IPS DF 6.9 (cell line): Measurements from ENCODE around the gene MRPL39.

Experiments used
- DNase-seq: peaks from one replicate; pipeline ENCODE4 v3.0.0-alpha.2; 2013; ENCODE audit warnings: low read depth, low spot score
- H3K27ac ChIP-seq: one replicate; pipeline ENCODE4 v1.5.1; 2013; ENCODE audit warnings: low read length, control low read depth
- H3K27me3 ChIP-seq: 2 replicates; pipeline ENCODE4 v1.6.1; 2013; ENCODE audit warnings: mild to moderate bottlenecking, low read length; ENCODE audit not compliant: control insufficient read depth, insufficient read depth
- H3K36me3 ChIP-seq: 2 replicates; pipeline ENCODE4 v1.6.1; 2013; ENCODE audit warnings: low read length; ENCODE audit not compliant: control insufficient read depth, insufficient read depth
- H3K4me1 ChIP-seq: 2 replicates; pipeline ENCODE4 v1.6.1; 2013; ENCODE audit warnings: low read length; ENCODE audit not compliant: control insufficient read depth, insufficient read depth
- H3K4me3 ChIP-seq: 2 replicates; pipeline ENCODE4 v1.5.1; 2013; ENCODE audit warnings: mild to moderate bottlenecking, low read length
- H3K9me3 ChIP-seq: 2 replicates; pipeline ENCODE4 v1.6.1; 2013; ENCODE audit warnings: low read length, inconsistent platforms; ENCODE audit not compliant: control insufficient read depth, insufficient read depth
- WGBS: extraction: QIAGEN DNeasy Blood & Tissue Kit; methylation state at CpG from one replicate; pipeline ENCODE4 v1.1.7; 2013; ENCODE audit warnings: mixed read lengths, missing lambda C conversion rate; ENCODE audit not compliant: insufficient read length, insufficient coverage; 5-methylcytosine and 5-hydroxymethylcytosine counted together

The MRPL39 gene

DNA sequence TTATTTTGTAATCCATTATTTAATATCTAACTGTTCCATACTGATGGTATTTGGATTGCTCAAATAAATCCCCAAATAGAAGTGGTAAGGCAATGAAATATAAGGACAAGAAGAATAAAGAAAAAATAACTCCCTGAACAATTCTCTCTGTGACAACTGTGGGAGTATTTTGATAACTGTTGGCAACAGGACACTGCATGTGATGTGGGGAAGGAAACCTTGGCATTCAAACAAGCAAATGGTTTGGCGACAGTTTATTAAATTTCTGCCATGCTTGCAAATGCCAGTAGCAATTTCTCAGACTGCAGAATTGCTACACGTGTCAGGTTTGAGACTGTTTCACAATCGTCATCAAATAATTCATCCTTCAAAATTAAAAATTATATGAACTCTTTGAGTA, 8.6 kb upstream of the MRPL39 start:
- H3K4me3 ChIP-seq = no peak overlapping the region
- H3K36me3 ChIP-seq = no peaks in the 10 kb centered on the region
- no peaks in the 10 kb centered on the region for H3K4me1 ChIP-seq
- H3K27ac ChIP-seq = no peak overlapping the region
- 100% methylated on average over 1 of the region's 3 CpGs for WGBS
- no peak for DNase-seq
- no peaks in the 10 kb centered on the region for H3K27me3 ChIP-seq
- H3K9me3 ChIP-seq = no peaks in the 10 kb centered on the region

DNA sequence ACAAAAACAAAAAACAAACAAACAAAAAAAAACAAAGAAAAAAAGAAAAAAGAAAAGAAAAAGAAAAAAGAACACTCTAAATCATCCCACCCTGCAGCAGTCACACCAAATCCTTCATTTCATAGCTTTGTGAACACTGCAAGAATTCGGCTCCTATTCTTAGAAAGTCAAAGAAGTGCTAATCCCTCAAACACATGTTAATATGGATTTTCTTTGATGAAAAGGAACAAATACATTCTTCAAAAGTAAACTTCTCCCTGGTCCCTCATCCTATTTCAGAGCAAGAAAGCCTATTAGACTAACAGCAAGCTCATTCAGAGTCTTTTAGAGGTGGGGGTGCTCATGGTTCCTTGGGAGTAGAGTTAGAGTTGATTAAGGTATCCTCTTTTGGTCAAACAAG, 7.2 kb upstream of the MRPL39 start:
- Histone ChIP-seq H3K36me3 (no peaks in the 10 kb centered on the region), H3K27ac (no peak overlapping the region), H3K9me3 (no peaks in the 10 kb centered on the region), H3K4me1 (no peaks in the 10 kb centered on the region), H3K4me3 (no peak overlapping the region), H3K27me3 (no peaks in the 10 kb centered on the region)
- DNase-seq = no peak
- no CpG with 5 or more reads among the region's 1 CpG for WGBS

GRCh38 chr21:25608044-25608737, 910 bp upstream of the MRPL39 start:
- Histone ChIP-seq H3K4me3 (peak overlapping the region; percentile 74; the same call in 1 of the 2 replicates), H3K36me3 (no peaks in the 10 kb centered on the region), H3K9me3 (no peaks in the 10 kb centered on the region), H3K27ac (no peak overlapping the region), H3K4me1 (no peaks in the 10 kb centered on the region), H3K27me3 (no peaks in the 10 kb centered on the region)
- WGBS = no CpG with 5 or more reads among the region's 18 CpGs
- DNase-seq = no peak

GRCh38 chr21:25589887-25590286, 17.4 kb downstream of the MRPL39 start:
- DNase-seq = no peak
- H3K27ac ChIP-seq = no peak overlapping the region
- no peak overlapping the region for H3K4me3 ChIP-seq
- H3K27me3 ChIP-seq = no peaks in the 10 kb centered on the region
- H3K36me3 ChIP-seq = peaks cover 6% of the 10 kb centered on the region; the same call in 1 of the 2 replicates
- no peaks in the 10 kb centered on the region for H3K4me1 ChIP-seq
- H3K9me3 ChIP-seq = no peaks in the 10 kb centered on the region
- no CpG with 5 or more reads among the region's 1 CpG for WGBS

- Histone ChIP-seq H3K9me3 (no peaks in the 10 kb centered on the region), H3K4me3 (no peak overlapping the region), H3K27me3 (no peaks in the 10 kb centered on the region), H3K4me1 (no peaks in the 10 kb centered on the region), H3K36me3 (0 out of 2 replicates have a peak, but pooled peaks cover 3% of the 10 kb centered on the region), H3K27ac (no peak overlapping the region)
- DNase-seq = no peak
- no CpG with 5 or more reads among the region's 2 CpGs for WGBS
These were observed 20.5 kb downstream of the MRPL39 start for GRCh38 chr21:25586791-25587190.

DNA sequence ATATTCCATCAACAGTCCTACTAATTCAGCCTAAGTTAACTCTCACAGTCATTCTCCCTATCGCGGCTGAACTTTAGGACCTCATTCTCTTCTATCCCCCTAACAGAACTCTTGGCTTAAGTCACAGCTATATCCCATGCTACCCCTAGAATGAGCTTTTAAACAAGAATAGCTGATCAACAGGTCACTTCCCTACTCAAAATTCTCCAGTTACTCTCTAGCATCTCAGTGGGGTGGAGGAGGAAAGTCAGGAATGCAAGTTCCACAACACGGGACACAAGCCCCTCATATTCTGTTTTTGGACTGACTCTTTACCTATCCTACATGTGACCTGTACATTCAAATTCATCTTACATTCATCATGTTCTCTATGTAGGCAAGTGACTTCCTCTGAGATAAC, 21.0 kb downstream of the MRPL39 start:
- Histone ChIP-seq H3K27ac (no peak overlapping the region), H3K36me3 (0 out of 2 replicates have a peak, but pooled peaks cover 3% of the 10 kb centered on the region), H3K27me3 (no peaks in the 10 kb centered on the region), H3K4me1 (no peaks in the 10 kb centered on the region), H3K9me3 (no peaks in the 10 kb centered on the region), H3K4me3 (no peak overlapping the region)
- WGBS = no CpG with 5 or more reads among the region's 3 CpGs
- DNase-seq = no peak

DNA sequence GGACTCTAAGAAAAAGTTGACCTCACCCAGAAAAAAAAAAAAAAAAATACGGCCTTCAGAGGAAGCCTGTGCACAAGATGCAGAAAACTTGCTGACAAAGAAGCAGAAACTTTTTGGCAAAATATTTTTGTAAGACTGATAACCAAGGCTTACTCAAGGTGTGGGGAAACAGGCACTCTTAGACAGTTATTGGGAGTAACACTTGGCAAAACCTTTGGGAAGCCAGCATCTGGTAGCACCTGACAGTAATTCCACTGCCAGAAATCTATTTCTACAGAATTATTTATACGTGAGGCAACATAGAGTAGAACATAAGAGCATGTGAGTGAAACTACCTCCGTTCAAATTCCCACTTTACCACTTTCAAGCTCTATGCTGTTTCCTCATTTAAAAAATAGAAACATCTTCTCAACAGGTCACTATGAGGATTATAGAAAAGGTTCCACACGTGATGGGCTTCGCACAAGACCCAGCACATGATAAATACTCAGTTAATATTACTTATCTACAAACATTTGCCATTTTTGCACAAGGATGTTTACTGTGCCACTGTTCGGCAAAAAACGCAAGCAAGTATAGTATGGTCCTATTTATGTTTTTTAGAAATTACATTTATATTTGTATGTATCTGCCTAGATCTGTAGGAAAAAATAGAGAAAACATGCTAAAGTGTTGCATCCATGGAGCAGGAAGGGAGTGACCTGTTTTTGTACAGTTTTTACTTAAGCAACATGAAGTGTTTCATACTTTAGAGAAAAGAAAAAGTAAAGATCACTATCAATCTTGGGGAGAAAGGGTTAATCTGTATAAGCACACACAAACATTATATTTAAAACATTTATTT, 22.2 kb downstream of the MRPL39 start:
- WGBS = no CpG with 5 or more reads among the region's 7 CpGs
- H3K36me3 ChIP-seq = 0 out of 2 replicates have a peak, but pooled peaks cover 3% of the 10 kb centered on the region
- no peak overlapping the region for H3K4me3 ChIP-seq
- no peak for DNase-seq
- no peak overlapping the region for H3K27ac ChIP-seq
- H3K4me1 ChIP-seq = no peaks in the 10 kb centered on the region
- H3K27me3 ChIP-seq = no peaks in the 10 kb centered on the region
- H3K9me3 ChIP-seq = no peaks in the 10 kb centered on the region

DNA sequence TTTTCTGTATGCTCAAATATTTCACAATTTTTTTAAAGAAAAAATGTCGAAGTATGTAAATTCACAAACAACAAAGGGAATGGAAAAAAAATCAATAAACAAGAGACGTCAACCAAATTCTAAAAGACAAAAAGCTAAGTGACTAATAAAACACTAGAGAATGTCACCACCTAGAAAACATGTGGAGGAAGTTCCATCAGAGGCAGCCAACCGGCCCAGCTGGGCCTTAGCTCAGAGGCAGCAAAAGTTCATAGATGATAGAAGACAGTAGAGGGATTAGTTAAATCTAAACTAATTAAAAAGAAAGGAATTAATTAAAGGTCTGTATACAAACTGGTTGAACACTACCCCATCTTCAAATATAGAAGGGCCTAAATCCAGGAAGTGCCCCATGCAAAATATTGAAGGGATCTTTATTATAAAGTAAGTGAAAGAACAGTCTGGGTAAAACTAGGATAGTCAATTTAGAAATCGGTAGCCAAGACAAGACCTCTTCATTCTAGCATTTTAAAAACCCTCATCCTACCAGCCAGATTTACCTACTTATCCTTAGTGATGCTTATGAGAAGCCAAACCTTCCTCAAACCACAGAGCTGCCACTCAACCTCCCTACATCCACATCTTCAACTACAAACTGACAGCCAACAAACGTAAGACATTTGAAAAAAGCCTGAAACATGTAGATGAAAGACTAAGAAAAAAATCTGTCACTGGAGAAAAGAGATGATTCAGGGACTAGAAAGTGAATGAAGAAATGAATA, 23.7 kb downstream of the MRPL39 start:
- H3K4me3 ChIP-seq = no peak overlapping the region
- no peaks in the 10 kb centered on the region for H3K9me3 ChIP-seq
- H3K27me3 ChIP-seq = no peaks in the 10 kb centered on the region
- H3K27ac ChIP-seq = no peak overlapping the region
- DNase-seq = no peak
- no CpG with 5 or more reads among the region's 5 CpGs for WGBS
- H3K4me1 ChIP-seq = no peaks in the 10 kb centered on the region
- no peaks in the 10 kb centered on the region for H3K36me3 ChIP-seq

GRCh38 chr21:25582888-25583287, 24.4 kb downstream of the MRPL39 start:
- WGBS = no CpG with 5 or more reads among the region's 5 CpGs
- no peaks in the 10 kb centered on the region for H3K27me3 ChIP-seq
- DNase-seq = no peak
- H3K36me3 ChIP-seq = no peaks in the 10 kb centered on the region
- no peaks in the 10 kb centered on the region for H3K9me3 ChIP-seq
- H3K4me3 ChIP-seq = no peak overlapping the region
- no peak overlapping the region for H3K27ac ChIP-seq
- no peaks in the 10 kb centered on the region for H3K4me1 ChIP-seq

- Histone ChIP-seq H3K4me1 (no peaks in the 10 kb centered on the region), H3K36me3 (no peaks in the 10 kb centered on the region), H3K27ac (no peak overlapping the region), H3K9me3 (no peaks in the 10 kb centered on the region), H3K4me3 (no peak overlapping the region), H3K27me3 (no peaks in the 10 kb centered on the region)
- WGBS = no CpG with 5 or more reads among the region's 3 CpGs
- no peak for DNase-seq
These were observed 25.0 kb downstream of the MRPL39 start for GRCh38 chr21:25582164-25582790.
